Smooth muscle cell (in vitro differentiated cells): ENCODE data around the gene GTF2E1. TPM values are rescaled to one million over a fixed set of nuclear protein-coding genes. Genes with fewer than 3 reads are reported as not detected.

Source experiments
- DNase-seq: peaks from one replicate; lab custom pipeline; 2025; ENCODE audit not compliant: unreplicated experiment; lab: John Stamatoyannopoulos, UW
- H2AFZ ChIP-seq: fragments of 200-600 bp; sonication (generic); 2 replicates; pipeline ENCODE4 v1.6.0; 2016; ENCODE audit warnings: antibody characterized with exemption, low read depth, mild to moderate bottlenecking
- H3F3A ChIP-seq: fragments of 200-600 bp; sonication (generic); 2 replicates; pipeline ENCODE4 v1.6.0; 2017; ENCODE audit warnings: antibody characterized with exemption, low read depth
- H3K27ac ChIP-seq: fragments of 200-600 bp; sonication (generic); 2 replicates; pipeline ENCODE4 v1.5.1; 2016; ENCODE audit warnings: low read depth, mild to moderate bottlenecking
- H3K27me3 ChIP-seq: fragments of 200-600 bp; sonication (generic); 2 replicates; pipeline ENCODE4 v1.6.1; 2016; ENCODE audit warnings: low read depth, mild to moderate bottlenecking
- H3K36me3 ChIP-seq: fragments of 200-600 bp; sonication (generic); 2 replicates; pipeline ENCODE4 v1.5.1; 2016; ENCODE audit warnings: low read depth
- H3K4me1 ChIP-seq: fragments of 200-600 bp; sonication (generic); 2 replicates; pipeline ENCODE4 v1.5.1; 2016; ENCODE audit warnings: low read depth
- H3K4me2 ChIP-seq: fragments of 200-600 bp; sonication (generic); 2 replicates; pipeline ENCODE4 v1.6.0; 2016; ENCODE audit warnings: mild to moderate bottlenecking
- H3K4me3 ChIP-seq: fragments of 200-600 bp; sonication (generic); 2 replicates; pipeline ENCODE4 v1.5.1; 2016; ENCODE audit warnings: mild to moderate bottlenecking
- H3K79me2 ChIP-seq: fragments of 200-600 bp; sonication (generic); 2 replicates; pipeline ENCODE4 v1.6.0; 2016; ENCODE audit warnings: low read depth, mild to moderate bottlenecking
- H3K9ac ChIP-seq: fragments of 200-600 bp; sonication (generic); 2 replicates; pipeline ENCODE4 v1.6.0; 2016; ENCODE audit warnings: low read depth
- H3K9me3 ChIP-seq: fragments of 200-600 bp; sonication (generic); replicated peaks from 2 replicates; pipeline ENCODE4 v1.5.1; 2016; ENCODE audit warnings: low read depth
- H4K20me1 ChIP-seq: fragments of 200-600 bp; sonication (generic); 2 replicates; pipeline ENCODE4 v1.6.0; 2016; ENCODE audit warnings: low read depth
- CTCF ChIP-seq: fragments of 200-600 bp; sonication (generic); IDR thresholded peaks from 2 replicates; pipeline ENCODE4 v1.5.1; 2017; ENCODE audit warnings: borderline replicate concordance, mild to moderate bottlenecking, antibody characterized with exemption; ENCODE audit not compliant: insufficient read depth, poor library complexity, severe bottlenecking
- WGBS: methylation state at CpG from one replicate; pipeline ENCODE4 v1.1.7; 2016; ENCODE audit warnings: low lambda C conversion rate; 5-methylcytosine and 5-hydroxymethylcytosine counted together
- polyA plus RNA-seq: library from polyadenylated mRNA; unstranded; fragments of >200 nt; fragmentation: Nextera tagmentation; extraction: Ambion mirVana; gene quantifications from 2 replicates; pipeline ENCODE4 v1.2.1, GENCODE V29; 2016
- total RNA-seq: library from RNA; depleted of rRNA; stranded (reverse); fragments of >200 nt; gene quantifications from 2 replicates; pipeline ENCODE4 v1.2.3, GENCODE V29; 2014

GTF2E1 gene
- total and polyA plus RNA-seq, 2 experiments from 2014 or later: 17.0 to 17.6 TPM

GRCh38 chr3:120741320-120741719 is 1.2 kb upstream of the GTF2E1 start:
- no peak overlapping the region for H3K9ac ChIP-seq
- H3K79me2 ChIP-seq: peaks cover 52% of the 10 kb centered on the region
- H3F3A ChIP-seq: no peaks in the 10 kb centered on the region
- H3K4me2 ChIP-seq: peak overlapping the region; percentile 82
- no peak for TF ChIP-seq CTCF
- peak overlapping the region; percentile 84 for H3K4me3 ChIP-seq
- no peaks in the 10 kb centered on the region for H3K9me3 ChIP-seq
- H4K20me1 ChIP-seq: no peaks in the 10 kb centered on the region
- no peak for DNase-seq
- no peak overlapping the region for H3K27ac ChIP-seq
- 87% methylated on average over 3 of the region's 3 CpGs for WGBS
- no peak overlapping the region for H2AFZ ChIP-seq
- H3K36me3 ChIP-seq: peaks cover 3% of the 10 kb centered on the region
- H3K4me1 ChIP-seq: peaks cover 11% of the 10 kb centered on the region
- no peaks in the 10 kb centered on the region for H3K27me3 ChIP-seq

GRCh38 chr3:120741837-120742197 is 727 bp upstream of the GTF2E1 start:
- peaks cover 57% of the 10 kb centered on the region for H3K79me2 ChIP-seq
- H3K36me3 ChIP-seq: peaks cover 3% of the 10 kb centered on the region
- no peaks in the 10 kb centered on the region for H4K20me1 ChIP-seq
- TF ChIP-seq CTCF: no peak
- H3K9me3 ChIP-seq: no peaks in the 10 kb centered on the region
- H3K4me3 ChIP-seq: peak overlapping the region; percentile 84
- H3K4me2 ChIP-seq: peak overlapping the region; percentile 82
- no peak for DNase-seq
- peak overlapping the region; percentile 99 for H3K27ac ChIP-seq
- WGBS: 26% methylated on average over 10 of the region's 10 CpGs
- H3K27me3 ChIP-seq: no peaks in the 10 kb centered on the region
- peak overlapping the region; percentile 98 for H3K9ac ChIP-seq
- peak overlapping the region; percentile 91 for H2AFZ ChIP-seq
- no peaks in the 10 kb centered on the region for H3F3A ChIP-seq
- peaks cover 11% of the 10 kb centered on the region for H3K4me1 ChIP-seq

GRCh38 chr3:120742849-120743365 is 363 bp downstream of the GTF2E1 start:
- no peak for DNase-seq
- Histone ChIP-seq H3K9me3 (no peaks in the 10 kb centered on the region), H3F3A (no peaks in the 10 kb centered on the region), H3K79me2 (peaks cover 65% of the 10 kb centered on the region), H3K4me2 (peak overlapping the region; percentile 84), H3K4me1 (peaks cover 11% of the 10 kb centered on the region), H4K20me1 (no peaks in the 10 kb centered on the region), H3K9ac (peak overlapping the region; percentile 89), H2AFZ (peak overlapping the region; percentile 74), H3K36me3 (peaks cover 3% of the 10 kb centered on the region), H3K27ac (peak overlapping the region; percentile 99), H3K27me3 (no peaks in the 10 kb centered on the region), H3K4me3 (peak overlapping the region; percentile 84)
- no peak for TF ChIP-seq CTCF
- 1% methylated on average over 26 of the region's 26 CpGs for WGBS

GRCh38 chr3:120743556-120744195 is 1.1 kb downstream of the GTF2E1 start:
- H3K4me3 ChIP-seq: peak overlapping the region; percentile 84
- DNase-seq: no peak
- 37% methylated on average over 6 of the region's 6 CpGs for WGBS
- H3K9ac ChIP-seq: peak overlapping the region; percentile 89
- H3K4me1 ChIP-seq: peaks cover 11% of the 10 kb centered on the region
- no peaks in the 10 kb centered on the region for H3K9me3 ChIP-seq
- H3K36me3 ChIP-seq: no peaks in the 10 kb centered on the region
- no peak for TF ChIP-seq CTCF
- peak overlapping the region; percentile 84 for H3K4me2 ChIP-seq
- H3F3A ChIP-seq: no peaks in the 10 kb centered on the region
- peak overlapping the region; percentile 99 for H3K27ac ChIP-seq
- no peaks in the 10 kb centered on the region for H3K27me3 ChIP-seq
- H4K20me1 ChIP-seq: no peaks in the 10 kb centered on the region
- H2AFZ ChIP-seq: no peak overlapping the region
- peaks cover 65% of the 10 kb centered on the region for H3K79me2 ChIP-seq
